ENCODE results near the gene DVL3. TPM values are rescaled to one million over a fixed set of nuclear protein-coding genes. Genes with fewer than 3 reads are reported as not detected.

The DVL3 gene
- total RNA-seq, 1 experiment from 2014 or later = 60.7 TPM

GRCh38 chr3:184143327-184143726, 11.8 kb upstream of the DVL3 start:
- no TSS peak for BruUV-seq (replicated peaks)
- Histone ChIP-seq H3K4me3 (replicated peaks in 1 of 2; ENCODE audit: low read depth in 1 of 2, low read length in 2 of 2) (no peak overlapping the region), H3K4me2 (ENCODE audit: low read length) (no peak overlapping the region), H4K20me1 (ENCODE audit: insufficient read depth) (no peaks in the 10 kb centered on the region), H3K4me1 (ENCODE audit: control insufficient read depth in 1 of 2, insufficient read depth in 2 of 2, low read length in 2 of 2) (0 out of 4 replicates have a peak, but pooled peaks cover 0 to 8% of the 10 kb centered on the region in 2 experiments), H3K27me3 (ENCODE audit: insufficient read depth, low read length) (no peaks in the 10 kb centered on the region), H3K27ac (ENCODE audit: low read depth, low read length) (no peak overlapping the region), H3K9me2 (ENCODE audit: insufficient read depth) (no peaks in the 10 kb centered on the region), H3K79me2 (ENCODE audit: insufficient read depth, low read length) (peaks cover 18% of the 10 kb centered on the region), H2AFZ (ENCODE audit: low read depth, low read length, poor library complexity, severe bottlenecking) (no peak overlapping the region), H3K9ac (ENCODE audit: low read length) (no peak overlapping the region), H3K9me3 (ENCODE audit: control insufficient read depth in 1 of 2, insufficient read depth in 1 of 2, low read depth in 1 of 2, low read length in 2 of 2) (no peaks in the 10 kb centered on the region), H3K36me3 (ENCODE audit: control insufficient read depth in 1 of 2, insufficient read depth in 2 of 2, low read length in 2 of 2) (peaks cover 38 to 47% of the 10 kb centered on the region in 2 experiments)
- ChIA-PET RAD21 (ENCODE audit: low non-redundant PET in 1 of 2, low total read pairs in 2 of 2, uncharacterized antibody in 2 of 2, unreplicated experiment in 2 of 2) (no interaction called here), CTCF (interaction anchor here (1.5 to 2.0 kb wide), 4 partner anchors 8 to 248 kb away, joined by 3 to 7 read pairs (median 4); partner anchors contain the start of gene EIF2B5), POLR2A (interaction anchor here (0.6 kb wide), 1 partner anchor 10 kb away, joined by 5 read pairs; no protein-coding TSS in a partner anchor)
- intact Hi-C loops (cut with micrococcal nuclease) = no loop called here
- DNase-seq (ENCODE audit: low read depth, low spot score) (no peak), ATAC-seq (no peak)
- TF ChIP-seq POLR2AphosphoS5 (IDR thresholded peaks at IDR 0.05; ENCODE audit: low read depth, low read length) (no peak), SRF (IDR thresholded peaks at IDR 0.05; ENCODE audit: low read depth) (no peak), YY1 (IDR thresholded peaks at IDR 0.05; ENCODE audit: extremely low read depth, insufficient replicate concordance, low read depth, low read length) (no peak), RAD21 (IDR thresholded peaks at IDR 0.05; ENCODE audit: low read depth) (no peak), CTCF (IDR thresholded peaks at IDR 0.05 in 2 of 3, conservative IDR thresholded peaks at IDR 0.05 in 1 of 3; ENCODE audit: borderline replicate concordance in 1 of 3, insufficient read depth in 1 of 3, low read depth in 2 of 3, low read length in 2 of 3) (no peak), ELF1 (IDR thresholded peaks at IDR 0.05; ENCODE audit: borderline replicate concordance, low read depth) (no peak), FOSL1 (IDR thresholded peaks at IDR 0.05; ENCODE audit: low read depth) (no peak), CBX3 (IDR thresholded peaks at IDR 0.05; ENCODE audit: low read depth) (no peak), EZH2 (IDR thresholded peaks at IDR 0.05) (no peak), EZH2phosphoT487 (IDR thresholded peaks at IDR 0.05; ENCODE audit: borderline replicate concordance) (no peak), ATF3 (IDR thresholded peaks at IDR 0.05) (no peak), EGR1 (IDR thresholded peaks at IDR 0.05; ENCODE audit: low read depth) (no peak), ZNF274 (IDR thresholded peaks at IDR 0.05; ENCODE audit: low read depth, low read length) (no peak), JUND (IDR thresholded peaks at IDR 0.05) (no peak), ZBTB33 (IDR thresholded peaks at IDR 0.05; ENCODE audit: extremely low read depth, insufficient replicate concordance, low read length) (no peak), TCF7L2 (IDR thresholded peaks at IDR 0.05; ENCODE audit: borderline replicate concordance, extremely low read depth, insufficient read depth, insufficient read length) (no peak), MAX (IDR thresholded peaks at IDR 0.05) (no peak)
- TF ChIP-seq, protein P1, sequence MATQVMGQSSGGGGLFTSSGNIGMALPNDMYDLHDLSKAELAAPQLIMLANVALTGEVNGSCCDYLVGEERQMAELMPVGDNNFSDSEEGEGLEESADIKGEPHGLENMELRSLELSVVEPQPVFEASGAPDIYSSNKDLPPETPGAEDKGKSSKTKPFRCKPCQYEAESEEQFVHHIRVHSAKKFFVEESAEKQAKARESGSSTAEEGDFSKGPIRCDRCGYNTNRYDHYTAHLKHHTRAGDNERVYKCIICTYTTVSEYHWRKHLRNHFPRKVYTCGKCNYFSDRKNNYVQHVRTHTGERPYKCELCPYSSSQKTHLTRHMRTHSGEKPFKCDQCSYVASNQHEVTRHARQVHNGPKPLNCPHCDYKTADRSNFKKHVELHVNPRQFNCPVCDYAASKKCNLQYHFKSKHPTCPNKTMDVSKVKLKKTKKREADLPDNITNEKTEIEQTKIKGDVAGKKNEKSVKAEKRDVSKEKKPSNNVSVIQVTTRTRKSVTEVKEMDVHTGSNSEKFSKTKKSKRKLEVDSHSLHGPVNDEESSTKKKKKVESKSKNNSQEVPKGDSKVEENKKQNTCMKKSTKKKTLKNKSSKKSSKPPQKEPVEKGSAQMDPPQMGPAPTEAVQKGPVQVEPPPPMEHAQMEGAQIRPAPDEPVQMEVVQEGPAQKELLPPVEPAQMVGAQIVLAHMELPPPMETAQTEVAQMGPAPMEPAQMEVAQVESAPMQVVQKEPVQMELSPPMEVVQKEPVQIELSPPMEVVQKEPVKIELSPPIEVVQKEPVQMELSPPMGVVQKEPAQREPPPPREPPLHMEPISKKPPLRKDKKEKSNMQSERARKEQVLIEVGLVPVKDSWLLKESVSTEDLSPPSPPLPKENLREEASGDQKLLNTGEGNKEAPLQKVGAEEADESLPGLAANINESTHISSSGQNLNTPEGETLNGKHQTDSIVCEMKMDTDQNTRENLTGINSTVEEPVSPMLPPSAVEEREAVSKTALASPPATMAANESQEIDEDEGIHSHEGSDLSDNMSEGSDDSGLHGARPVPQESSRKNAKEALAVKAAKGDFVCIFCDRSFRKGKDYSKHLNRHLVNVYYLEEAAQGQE (IDR thresholded peaks at IDR 0.05; ENCODE audit: low read depth) = no peak
